Suprapubic skin (tissue), 3 donors: ENCODE measurements around the gene ANKRD44.

Source experiments
- CTCF ChIP-seq, 2 donors: fragments of 200-600 bp in 1 of 2; fragments of 450-650 bp in 1 of 2; sonication (generic) in 1 of 2; IDR thresholded peaks; one replicate each; pipeline ENCODE4 v1.5.1; 2016 to 2019; ENCODE audit warnings: antibody characterized with exemption in 2 of 2, mild to moderate bottlenecking in 1 of 2, moderate library complexity in 1 of 2
- EP300 ChIP-seq: sonication (generic); formaldehyde crosslinking; IDR thresholded peaks from one replicate; pipeline ENCODE4 v1.6.1; 2017; ENCODE audit warnings: antibody characterized with exemption

GRCh38 chr2:197268786-197269584 lies 41.6 kb downstream of the ANKRD44 start:
- TF ChIP-seq CTCF (IDR thresholded peaks at IDR 0.05) = no peak
- no peak for TF ChIP-seq EP300
